Brain microvascular endothelial cell (primary cell): ENCODE measurements around the gene KRTAP12-1.

Source experiments
- DNase-seq: peaks from one replicate; pipeline ENCODE4 v3.0.0-alpha.2; 2020
- H3K27ac ChIP-seq: fragments of 250-450 bp; sonication (Bioruptor Pico); 2 replicates; pipeline ENCODE4 v1.5.1; 2020; ENCODE audit warnings: mild to moderate bottlenecking, moderate library complexity
- H3K27me3 ChIP-seq: fragments of 250-450 bp; sonication (Bioruptor Pico); replicated peaks from 2 replicates; pipeline ENCODE4 v1.5.1; 2020; ENCODE audit warnings: mild to moderate bottlenecking
- H3K36me3 ChIP-seq: fragments of 250-450 bp; sonication (Bioruptor Pico); replicated peaks from 2 replicates; pipeline ENCODE4 v1.5.1; 2020; ENCODE audit warnings: mild to moderate bottlenecking
- H3K4me3 ChIP-seq: 2 replicates; pipeline ENCODE4 v1.5.1; 2011; ENCODE audit warnings: low read depth, mild to moderate bottlenecking, control low read depth, low read length, moderate library complexity
- in situ Hi-C: cut with HindIII; loops from 2 replicates; pipeline ENCODE4 v1.10.0; 2017; ENCODE audit warnings: low sequenced_read_pairs, low pct_ligation_motif_present
- TF ChIP-seq, protein P1 (sequence below): IDR thresholded peaks from 2 replicates; pipeline ENCODE4 v1.5.1; 2011; ENCODE audit warnings: low read depth, mild to moderate bottlenecking, moderate library complexity, low read length, control low read depth, inconsistent platforms; ENCODE audit errors: missing control alignments

Gene KRTAP12-1

GRCh38 chr21:44723177-44724131 lies 41.5 kb upstream of the KRTAP12-1 start:
- no peak for DNase-seq
- Histone ChIP-seq H3K4me3 (no peak overlapping the region), H3K27ac (no peak overlapping the region), H3K36me3 (no peaks in the 10 kb centered on the region), H3K27me3 (peaks cover 44% of the 10 kb centered on the region)
- in situ Hi-C loops, result no loop called here
- TF ChIP-seq, protein P1, sequence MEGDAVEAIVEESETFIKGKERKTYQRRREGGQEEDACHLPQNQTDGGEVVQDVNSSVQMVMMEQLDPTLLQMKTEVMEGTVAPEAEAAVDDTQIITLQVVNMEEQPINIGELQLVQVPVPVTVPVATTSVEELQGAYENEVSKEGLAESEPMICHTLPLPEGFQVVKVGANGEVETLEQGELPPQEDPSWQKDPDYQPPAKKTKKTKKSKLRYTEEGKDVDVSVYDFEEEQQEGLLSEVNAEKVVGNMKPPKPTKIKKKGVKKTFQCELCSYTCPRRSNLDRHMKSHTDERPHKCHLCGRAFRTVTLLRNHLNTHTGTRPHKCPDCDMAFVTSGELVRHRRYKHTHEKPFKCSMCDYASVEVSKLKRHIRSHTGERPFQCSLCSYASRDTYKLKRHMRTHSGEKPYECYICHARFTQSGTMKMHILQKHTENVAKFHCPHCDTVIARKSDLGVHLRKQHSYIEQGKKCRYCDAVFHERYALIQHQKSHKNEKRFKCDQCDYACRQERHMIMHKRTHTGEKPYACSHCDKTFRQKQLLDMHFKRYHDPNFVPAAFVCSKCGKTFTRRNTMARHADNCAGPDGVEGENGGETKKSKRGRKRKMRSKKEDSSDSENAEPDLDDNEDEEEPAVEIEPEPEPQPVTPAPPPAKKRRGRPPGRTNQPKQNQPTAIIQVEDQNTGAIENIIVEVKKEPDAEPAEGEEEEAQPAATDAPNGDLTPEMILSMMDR, result no peak

DNA sequence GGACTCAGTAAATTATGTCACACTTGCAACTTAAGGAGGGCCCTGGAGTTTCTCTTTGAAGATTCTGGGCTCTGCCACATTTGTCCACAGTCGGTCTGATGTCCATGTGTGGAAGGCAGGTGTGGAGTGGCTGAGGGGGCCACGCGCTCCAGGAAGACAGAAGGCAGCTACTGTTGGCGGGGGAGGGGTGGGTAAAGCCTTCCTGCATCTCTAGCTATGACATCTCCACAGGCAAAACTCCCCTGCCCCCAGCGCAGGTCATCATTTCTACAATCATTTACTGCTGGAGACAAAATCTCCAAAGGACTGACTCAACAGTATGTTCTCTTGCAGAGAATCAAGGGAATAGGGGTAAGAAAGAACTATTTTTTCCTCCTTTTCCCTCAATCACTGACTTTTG lies 40.8 kb upstream of the KRTAP12-1 start:
- Histone ChIP-seq H3K27me3 (peaks cover 45% of the 10 kb centered on the region), H3K27ac (no peak overlapping the region), H3K36me3 (no peaks in the 10 kb centered on the region), H3K4me3 (no peak overlapping the region)
- TF ChIP-seq, protein P1, result no peak
- DNase-seq, result no peak
- in situ Hi-C loops, result no loop called here

DNA sequence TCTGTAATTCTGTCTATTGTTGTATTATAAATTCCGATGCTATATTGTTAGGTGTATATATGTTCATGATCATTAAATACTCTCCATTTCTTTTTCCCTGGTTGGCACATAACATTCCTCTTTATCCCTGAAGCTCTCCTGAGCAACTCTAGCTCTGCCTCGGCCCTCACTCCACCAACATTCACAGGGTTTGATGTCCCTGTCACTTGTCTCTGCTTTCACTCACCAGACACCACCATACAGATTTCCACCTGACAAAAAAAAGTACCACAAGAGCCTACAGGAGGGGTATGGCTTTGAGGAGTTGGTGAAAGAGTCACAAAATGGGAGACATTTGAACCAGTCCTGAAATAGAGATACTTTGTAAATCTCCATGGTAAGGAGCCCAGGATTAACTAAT lies 38.2 kb upstream of the KRTAP12-1 start:
- no peak overlapping the region for H3K4me3 ChIP-seq
- in situ Hi-C loops, result no loop called here
- DNase-seq, result no peak
- TF ChIP-seq, protein P1, result no peak
- peaks cover 48% of the 10 kb centered on the region for H3K27me3 ChIP-seq
- no peak overlapping the region for H3K27ac ChIP-seq
- no peaks in the 10 kb centered on the region for H3K36me3 ChIP-seq

GRCh38 chr21:44718571-44718970 lies 36.6 kb upstream of the KRTAP12-1 start:
- H3K27ac ChIP-seq, result no peak overlapping the region
- H3K36me3 ChIP-seq, result no peaks in the 10 kb centered on the region
- in situ Hi-C loops, result no loop called here
- peaks cover 43% of the 10 kb centered on the region for H3K27me3 ChIP-seq
- no peak for DNase-seq
- TF ChIP-seq, protein P1, result no peak
- no peak overlapping the region for H3K4me3 ChIP-seq

DNA sequence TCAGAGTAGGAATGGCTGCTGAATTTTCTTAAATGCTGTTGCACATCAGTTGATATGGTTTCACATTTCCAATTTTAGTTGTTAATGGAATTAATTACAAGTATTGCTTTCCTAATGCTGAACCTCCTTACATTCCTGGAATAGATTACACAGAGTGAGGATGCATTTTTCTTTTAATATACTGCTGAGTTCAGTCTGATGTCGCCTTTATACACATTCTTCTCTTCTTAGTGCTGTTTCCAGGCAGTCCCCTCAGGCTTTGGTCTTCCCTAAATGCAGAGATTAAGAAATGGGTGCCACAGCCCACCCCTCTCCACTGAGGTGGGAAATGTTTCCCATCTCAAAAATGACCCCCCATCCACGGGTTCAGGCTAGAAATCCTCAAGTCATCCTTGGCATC lies 36.1 kb upstream of the KRTAP12-1 start:
- Histone ChIP-seq H3K36me3 (no peaks in the 10 kb centered on the region), H3K27me3 (peaks cover 43% of the 10 kb centered on the region)
- in situ Hi-C loops, result no loop called here

More for the DNA sequence above, 36.1 kb upstream of the KRTAP12-1 start:
- no peak for DNase-seq
- no peak overlapping the region for H3K4me3 ChIP-seq
- no peak overlapping the region for H3K27ac ChIP-seq
- TF ChIP-seq, protein P1, result no peak
